ENCODE results near the gene PIGV. TPM values are rescaled to one million over a fixed set of nuclear protein-coding genes. Genes with fewer than 3 reads are reported as not detected.

PIGV gene
- total RNA-seq (ENCODE audit: insufficient read depth, low replicate concordance): 11.1 TPM

DNA sequence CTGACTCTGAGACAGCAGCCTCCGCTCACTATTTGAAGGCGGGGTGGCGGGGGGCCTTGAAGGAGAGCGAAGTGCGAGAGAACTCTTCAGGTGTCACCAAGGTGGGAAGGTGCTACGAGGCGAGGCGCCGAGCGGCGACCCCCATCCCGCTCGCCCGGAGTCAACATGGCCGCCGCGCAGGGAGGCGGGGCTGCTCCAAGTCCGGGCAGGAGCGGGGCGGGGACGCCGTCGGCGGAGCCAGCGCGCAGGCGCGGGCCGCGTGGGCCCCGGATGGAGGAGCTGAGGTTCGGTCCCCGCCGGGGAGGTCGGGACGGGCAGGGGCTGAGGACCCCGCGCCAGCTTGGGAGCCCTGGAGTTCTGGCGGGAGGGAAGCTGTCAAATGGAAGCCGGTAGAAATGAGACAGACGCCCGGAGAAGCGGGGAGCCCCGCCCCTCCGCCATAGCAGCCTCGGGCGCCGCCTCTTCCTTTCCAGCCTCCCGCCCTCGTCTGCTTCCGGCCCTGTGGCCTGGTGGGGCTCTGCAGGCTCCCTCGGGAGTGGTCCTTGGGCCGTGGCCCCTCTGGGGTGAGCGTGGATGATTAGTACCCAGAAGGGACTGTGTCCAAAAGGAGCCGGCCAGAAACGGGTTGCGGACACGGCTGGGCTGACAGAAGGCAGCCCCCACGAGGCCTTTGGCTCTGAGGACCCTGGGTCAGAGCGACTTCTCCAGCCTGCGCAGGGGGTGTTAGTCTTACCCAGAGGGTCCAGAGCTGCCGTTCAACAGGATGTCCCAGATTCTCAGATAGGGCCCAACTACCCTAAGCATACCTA is at the start of gene PIGV:
Gene PIGV, plus strand, starts transcription at position 245 of the 809 bp plus-strand sequence. CDS start 2,866 bp downstream, outside the sequence.
- peak; percentile 95 for DNase-seq (ENCODE audit: low spot score)

DNA sequence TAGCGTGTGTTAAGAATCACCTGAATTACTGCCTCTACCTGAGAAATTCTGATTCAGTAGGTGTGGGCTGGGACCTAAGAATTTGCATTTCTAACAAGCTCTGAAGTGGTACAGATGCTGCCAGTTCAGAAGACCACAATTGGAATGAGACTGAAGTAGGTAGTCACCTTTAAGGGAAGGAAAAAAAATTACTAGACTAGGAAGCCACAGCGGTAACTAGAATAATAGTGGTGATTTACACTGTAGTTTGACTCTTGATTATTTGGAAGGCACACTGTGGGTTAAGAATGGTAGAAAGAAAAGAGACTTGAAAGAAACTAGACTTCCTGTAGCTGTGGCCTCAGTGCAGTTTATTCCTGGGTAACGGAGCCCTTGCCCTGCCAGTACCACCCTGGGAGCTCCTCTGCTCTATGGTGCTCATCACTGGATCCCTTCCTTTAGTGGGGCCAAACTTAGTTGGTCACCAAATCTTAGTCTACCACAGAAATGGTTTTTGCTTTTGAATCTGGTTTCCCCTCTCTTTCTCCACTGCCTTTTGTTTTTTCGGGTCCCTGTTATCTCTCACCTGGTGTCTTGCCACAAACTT is 48.3 kb upstream of the PIGV start:
- DNase-seq (ENCODE audit: low spot score): no peak

DNA sequence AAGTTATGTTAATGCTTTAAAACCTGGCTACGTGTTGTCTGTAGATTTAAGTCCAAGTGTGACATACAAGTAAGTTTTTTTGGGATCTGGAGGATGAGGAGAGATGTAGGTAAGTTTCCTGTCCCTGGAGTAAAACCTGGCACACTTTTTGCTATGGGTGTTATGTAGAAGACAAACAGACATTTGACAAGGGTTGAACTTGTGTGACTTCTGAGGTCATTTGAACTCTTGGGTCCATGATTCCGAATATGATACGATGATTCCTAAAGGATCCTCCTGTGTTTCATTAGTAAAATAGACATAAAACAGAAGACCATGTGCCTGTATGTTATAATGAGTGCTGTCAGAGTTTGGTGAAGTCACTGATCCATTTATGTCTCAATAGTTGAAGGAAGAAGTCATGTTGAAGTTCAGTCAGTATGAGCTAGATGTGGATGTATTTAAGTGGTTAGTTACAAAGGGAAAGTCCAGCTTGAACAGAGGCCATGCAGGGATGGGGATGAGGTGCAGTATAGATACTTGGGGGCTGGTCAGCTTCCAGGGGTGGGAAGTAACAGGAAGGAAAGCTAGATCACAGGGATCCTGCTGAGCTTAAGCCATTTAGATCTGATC is 47.6 kb upstream of the PIGV start:
- no peak for DNase-seq (ENCODE audit: low spot score)

DNA sequence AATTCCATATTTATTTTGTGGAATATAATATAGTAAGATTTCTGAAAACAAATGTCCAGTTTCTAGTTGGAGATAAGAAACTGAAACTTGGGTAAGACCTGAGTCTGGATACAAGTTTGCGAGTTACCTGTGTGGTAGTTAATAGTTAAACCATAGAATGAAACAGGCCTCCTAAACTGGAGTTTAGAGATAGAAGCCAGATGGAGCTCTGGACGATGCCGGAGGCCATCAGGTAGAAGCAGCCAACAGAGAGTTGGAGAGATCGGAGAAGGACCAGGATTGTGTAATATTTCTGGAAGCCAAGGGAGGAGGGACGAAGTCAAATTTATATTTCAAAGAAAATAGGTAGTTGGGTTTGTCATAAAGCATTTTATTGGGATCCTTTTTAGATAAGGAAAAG is 46.8 kb upstream of the PIGV start:
- DNase-seq (ENCODE audit: low spot score): no peak

DNA sequence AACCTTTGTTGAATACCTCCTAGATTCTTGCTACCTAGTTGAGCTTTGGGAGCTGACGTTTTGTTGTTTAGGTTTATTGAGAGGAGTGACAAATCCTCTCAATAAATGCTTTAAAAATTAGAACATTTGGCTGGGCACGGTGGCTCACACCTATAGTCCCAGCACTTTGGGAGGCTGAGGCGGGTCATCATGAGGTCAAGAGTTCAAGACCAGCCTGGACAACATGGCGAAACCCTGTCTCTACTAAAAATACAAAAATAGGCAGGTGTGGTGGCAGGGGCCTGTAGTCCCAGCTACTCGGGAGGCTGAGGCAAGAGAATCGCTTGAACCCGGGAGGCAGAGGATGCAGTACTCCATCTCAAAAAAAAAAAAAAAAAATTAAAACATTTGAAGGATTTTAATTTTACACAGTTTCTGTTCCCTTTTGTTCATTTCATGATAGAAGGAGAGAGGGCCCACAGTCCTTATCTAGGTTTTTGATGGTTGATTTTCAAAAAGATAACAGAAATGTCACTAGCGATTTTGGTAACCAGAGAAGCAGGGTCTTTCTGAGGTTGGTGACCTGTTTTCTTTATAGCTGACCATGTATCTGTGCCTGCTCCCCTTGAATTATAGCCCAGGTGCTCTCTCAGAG is 44.2 kb upstream of the PIGV start:
- DNase-seq (ENCODE audit: low spot score): no peak

DNA sequence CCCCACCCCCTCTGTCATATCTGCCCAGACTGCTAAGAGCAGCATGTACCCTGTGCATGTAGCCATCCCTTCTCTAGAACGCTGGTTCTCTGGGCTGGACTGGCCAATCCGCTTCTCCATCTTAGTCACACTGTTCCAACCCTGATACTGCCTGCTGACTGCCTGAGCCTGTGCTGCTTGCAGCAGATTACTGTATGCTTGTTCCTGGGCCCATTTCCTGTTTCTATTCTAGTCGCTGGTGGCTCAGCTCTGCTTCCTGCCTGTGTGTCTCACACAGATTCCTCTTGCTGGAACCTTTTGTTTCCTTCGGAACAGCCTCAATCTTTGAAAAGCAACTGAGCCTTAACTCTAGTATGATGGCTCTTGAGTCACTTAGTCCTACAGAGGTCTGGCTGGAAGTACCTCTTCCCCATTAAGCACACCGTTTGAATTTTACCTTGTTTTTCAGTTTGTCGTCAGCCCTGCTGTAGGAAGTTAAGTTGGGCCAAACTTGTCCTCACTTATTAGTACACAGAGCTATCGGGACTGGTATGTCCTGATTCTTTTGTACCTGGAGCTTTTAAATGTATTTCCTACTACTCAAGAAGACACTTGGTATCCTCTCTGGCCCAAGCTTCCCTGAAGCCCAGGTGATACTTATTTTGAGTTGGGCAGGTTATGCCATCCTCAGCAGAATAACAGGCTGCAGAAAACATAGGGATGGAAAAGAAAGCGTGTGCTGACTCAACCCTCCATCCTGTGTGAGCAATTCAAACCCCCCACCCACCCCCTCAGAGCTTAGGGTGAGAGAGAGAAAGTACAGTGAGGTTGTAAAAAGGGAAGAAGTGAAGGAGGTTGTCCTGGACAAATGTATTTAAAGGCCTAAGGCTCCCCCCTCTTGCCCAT is 43.4 kb upstream of the PIGV start:
- DNase-seq (ENCODE audit: low spot score): peak; percentile 71

DNA sequence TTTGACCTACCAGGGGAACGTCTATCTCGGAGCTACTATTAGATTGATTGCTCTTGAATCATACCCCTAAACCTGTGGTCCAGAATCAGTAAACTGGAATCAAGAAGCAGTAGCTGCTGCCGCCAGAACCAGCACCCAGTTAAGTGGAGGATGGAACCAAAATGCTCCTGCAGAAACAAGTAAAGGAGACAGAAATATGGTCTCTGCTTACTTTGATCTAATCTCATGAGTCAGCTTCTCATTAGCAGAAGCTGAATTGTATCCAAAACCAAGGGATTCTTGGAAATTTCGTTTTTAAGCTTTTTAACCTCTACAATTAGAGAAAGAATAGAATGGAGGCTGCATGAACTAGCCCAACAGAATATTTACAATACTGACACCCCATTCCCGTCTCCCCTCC is 42.6 kb upstream of the PIGV start:
- no peak for DNase-seq (ENCODE audit: low spot score)

DNA sequence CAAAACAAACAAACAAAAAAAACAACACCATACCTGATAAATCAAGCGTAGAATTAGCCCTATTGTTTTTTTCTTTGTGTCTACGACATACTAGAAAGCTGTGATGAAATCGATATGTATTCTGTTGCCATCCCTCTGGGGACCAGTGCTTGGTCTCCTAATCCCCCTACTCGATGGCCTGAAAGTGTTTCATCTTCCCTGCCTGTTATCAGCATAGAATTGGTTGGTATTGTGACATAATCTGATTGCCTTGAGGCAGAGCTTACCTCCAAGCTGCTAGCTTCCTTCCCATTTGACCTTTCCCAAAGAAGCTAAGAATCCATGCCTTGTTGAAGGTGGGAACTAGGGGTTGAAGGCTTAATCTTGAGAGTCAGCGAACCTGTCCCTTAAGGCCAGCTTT is 40.7 kb upstream of the PIGV start:
- no peak for DNase-seq (ENCODE audit: low spot score)

DNA sequence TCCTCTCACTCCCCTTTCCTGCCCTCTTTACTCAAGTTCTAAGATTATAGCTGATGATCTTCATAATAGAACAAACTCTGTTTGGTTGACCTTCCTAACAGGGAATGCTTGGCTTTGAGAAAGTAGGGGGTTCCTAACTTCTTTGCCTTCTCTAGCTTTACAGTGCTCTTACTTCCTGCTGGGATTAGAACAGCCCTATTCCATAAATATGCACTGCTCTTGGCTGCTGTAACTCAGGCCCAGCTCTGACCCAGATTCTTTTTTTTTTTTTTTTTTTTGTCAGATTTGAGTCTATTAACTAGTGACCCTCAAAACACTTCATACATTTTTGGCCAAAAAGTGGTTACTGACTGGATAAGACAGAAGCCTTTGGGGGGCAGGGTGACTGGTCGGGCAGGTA is 39.4 kb upstream of the PIGV start:
- DNase-seq (ENCODE audit: low spot score): no peak

DNA sequence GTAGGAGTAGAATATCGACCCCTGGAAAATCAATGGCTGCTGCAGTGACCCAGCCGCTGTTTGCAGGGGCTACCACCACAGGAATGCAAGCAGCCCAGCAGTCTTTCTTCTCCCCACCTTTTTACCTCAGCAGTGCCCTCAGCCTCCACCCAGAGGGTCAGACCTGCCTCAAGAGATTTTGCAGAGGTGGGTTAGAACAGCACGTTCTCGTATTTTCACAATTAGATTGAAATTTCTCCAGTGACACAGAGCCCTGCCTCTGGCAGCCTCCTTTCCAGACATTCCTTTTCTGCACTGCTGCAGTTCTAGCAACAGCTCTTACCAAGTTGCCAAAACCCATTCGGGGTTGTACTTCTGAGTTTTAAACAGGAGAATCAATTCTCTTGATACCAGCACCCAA is 38.3 kb upstream of the PIGV start:
- no peak for DNase-seq (ENCODE audit: low spot score)

DNA sequence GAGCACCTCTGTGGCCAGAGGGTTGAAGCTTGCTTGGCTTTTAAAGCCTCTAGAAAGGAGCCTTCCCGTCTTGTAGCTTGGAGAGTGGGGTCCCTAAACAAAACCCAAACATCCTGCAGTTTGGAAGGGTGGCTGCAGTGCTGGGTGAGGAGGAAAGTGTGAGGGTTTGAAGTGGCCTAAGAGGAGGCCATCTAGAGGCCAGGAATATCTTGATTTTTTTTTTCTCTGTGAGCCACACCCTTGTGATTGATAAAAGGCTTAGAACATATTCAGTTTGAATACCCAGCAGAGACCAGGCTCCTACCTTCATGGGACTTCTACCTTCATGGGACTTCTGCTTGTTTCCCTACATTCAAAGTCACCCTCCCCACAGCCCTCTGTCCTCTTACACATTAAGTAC is 37.3 kb upstream of the PIGV start:
- no peak for DNase-seq (ENCODE audit: low spot score)

DNA sequence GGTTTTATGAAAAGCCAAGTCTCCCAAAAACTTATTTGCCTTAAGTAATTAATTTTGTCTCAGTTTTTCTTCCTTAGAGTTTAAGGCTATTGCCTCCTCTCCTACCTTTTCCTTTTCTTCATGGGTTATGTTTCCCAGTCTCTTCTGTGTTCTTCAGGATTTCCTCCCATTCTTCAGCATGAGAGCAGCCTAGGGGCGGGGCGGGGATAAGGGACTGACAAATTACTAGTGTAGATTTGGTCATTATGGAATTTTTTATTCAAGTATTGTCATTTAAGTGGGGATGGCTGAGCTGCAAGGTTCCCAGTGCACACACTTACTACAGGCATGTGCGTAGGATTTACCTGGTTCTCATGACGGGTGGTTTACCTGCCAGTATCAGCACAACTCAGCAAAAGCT is 35.2 kb upstream of the PIGV start:
- DNase-seq (ENCODE audit: low spot score): no peak

DNA sequence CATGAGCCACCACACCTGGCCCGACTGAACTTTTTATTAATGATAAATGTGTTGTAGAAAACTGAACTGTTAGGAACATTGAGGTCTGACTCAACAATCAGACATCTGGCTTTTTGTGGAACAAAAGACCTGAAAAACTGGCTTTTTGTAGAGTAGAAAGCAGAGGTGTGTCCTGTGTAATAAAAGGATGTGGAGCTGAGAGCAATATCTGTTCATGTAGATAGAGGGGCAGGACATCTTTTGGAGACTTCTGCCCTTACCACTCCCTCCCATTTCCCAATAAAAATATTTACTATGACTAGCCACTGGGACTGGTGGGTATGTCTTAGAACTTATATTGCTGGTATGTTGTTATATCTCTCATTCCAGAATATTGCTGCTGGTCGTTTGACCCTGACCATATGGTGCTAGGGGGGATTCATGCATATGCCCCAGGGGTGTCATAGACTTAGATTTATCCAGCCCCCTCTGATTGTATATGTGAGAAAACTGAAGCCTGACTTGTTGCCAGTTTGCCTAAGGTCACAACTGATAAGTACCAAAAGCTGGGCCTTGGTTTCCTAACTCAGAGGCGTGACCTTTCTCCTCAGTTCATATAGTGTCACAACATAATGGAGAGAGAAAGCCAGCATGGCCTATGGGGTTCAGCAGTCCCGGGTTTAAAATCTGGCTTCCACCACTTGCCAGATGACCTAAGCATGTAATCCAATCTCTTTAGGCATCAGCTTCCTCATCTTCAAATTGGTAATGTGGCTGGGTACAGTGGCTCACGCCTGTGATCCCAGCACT is 33.5 kb upstream of the PIGV start:
- DNase-seq (ENCODE audit: low spot score): peak; percentile 49

DNA sequence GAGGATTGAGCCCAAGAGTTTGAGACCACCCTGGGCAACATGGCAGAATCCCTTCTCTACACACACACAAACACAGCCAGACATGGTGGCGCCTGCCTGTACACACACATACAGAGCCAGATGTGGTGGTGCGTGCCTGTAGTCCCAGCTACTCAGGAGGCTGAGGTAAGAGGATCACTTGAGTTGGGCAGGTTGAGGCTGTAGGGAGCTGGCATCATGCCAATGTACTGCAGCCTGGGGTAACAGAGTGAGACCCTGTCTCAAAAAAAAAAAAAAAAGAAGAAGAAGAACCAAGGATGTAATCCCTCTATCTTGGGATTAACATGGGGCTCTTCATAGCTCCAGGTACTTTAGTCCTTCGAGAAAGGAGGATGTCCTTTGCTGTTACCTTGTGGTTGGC is 29.4 kb upstream of the PIGV start:
- DNase-seq (ENCODE audit: low spot score): no peak

DNA sequence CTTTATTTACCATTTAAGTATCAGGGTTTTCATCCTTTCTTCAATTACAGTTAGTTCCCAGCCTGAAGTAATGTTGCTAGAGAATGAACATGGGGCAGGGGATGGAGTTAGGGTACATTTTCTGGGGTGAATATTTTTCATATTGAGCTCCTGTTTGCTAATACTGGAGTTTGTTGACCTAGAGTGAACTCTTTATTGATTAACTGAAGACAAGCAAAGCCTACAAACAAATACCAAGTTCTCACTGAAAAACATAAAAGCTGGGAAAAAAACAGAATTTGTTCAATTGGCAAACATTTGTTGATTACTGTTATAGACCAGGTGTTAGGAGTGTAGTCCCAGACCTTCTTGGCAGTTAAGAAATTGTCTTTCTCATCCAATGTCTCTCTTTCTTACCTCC is 28.2 kb upstream of the PIGV start:
- no peak for DNase-seq (ENCODE audit: low spot score)

DNA sequence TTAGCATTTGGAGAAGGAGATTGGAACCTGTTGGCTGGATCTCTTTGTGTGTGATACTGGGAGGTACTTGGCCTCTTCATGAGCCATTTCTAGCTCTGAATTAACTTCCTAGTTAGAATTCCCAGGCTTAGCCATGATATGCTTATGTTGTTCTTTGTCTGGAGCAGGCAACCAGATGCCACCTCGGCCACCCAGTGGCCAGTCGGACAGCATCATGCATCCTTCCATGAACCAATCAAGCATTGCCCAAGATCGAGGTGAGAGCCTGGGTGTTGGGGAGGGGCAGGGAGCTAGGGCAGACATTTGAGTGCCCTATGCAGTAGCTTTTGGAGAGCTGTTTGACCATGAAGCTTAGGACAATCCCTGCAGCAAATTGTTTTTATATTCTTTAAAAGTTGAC is 26.5 kb upstream of the PIGV start:
- no peak for DNase-seq (ENCODE audit: low spot score)

DNA sequence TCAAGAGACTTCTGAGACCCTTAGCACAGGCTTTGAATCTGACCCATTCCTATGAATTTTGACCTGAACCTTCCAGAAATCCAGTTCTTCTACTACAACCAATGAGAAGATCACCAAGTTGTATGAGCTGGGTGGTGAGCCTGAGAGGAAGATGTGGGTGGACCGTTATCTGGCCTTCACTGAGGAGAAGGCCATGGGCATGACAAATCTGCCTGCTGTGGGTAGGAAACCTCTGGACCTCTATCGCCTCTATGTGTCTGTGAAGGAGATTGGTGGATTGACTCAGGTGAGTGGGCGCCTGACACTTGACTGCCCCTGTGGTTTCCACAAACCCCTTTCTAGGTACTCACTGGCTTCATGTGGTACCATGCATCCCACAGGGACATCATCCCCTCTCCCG is 20.0 kb upstream of the PIGV start:
- no peak for DNase-seq (ENCODE audit: low spot score)

DNA sequence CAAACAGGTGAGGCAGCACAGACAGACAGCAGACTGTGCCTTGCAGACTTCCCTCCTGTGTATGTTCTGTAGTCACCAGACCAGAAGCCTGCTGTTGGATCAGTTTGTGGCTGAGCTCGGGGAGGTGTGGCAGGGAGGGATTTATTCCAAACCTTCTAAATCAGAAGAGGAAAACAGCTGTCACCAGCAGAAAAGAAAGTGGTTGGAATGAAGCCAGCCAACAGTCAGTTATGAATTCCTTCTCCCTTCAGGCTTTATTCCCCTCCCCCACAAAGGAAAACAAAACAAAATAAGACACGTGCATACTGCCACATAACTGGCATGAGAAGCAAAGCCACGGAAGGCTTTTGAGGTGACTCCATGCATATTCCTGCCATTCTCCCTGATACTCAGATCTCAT is 19.0 kb upstream of the PIGV start:
- DNase-seq (ENCODE audit: low spot score): peak; percentile 70

DNA sequence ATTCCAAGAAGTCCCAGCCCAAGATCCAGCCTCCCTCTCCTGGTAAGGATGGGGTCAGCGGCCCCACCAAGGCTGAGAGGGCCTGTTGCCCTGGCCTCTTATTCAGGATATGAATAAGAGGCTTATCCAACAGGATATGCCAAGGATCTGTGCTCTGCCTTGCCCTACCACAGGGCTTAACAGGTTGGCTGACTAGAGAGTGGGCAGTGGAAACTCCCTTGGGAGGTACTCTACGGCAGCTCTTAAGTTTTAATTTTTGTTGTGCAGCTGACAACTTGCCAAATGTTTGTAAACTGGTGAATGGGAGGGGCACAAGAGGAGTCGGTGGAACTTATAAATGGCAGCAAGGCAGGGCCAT is 16.5 kb upstream of the PIGV start:
- DNase-seq (ENCODE audit: low spot score): no peak

DNA sequence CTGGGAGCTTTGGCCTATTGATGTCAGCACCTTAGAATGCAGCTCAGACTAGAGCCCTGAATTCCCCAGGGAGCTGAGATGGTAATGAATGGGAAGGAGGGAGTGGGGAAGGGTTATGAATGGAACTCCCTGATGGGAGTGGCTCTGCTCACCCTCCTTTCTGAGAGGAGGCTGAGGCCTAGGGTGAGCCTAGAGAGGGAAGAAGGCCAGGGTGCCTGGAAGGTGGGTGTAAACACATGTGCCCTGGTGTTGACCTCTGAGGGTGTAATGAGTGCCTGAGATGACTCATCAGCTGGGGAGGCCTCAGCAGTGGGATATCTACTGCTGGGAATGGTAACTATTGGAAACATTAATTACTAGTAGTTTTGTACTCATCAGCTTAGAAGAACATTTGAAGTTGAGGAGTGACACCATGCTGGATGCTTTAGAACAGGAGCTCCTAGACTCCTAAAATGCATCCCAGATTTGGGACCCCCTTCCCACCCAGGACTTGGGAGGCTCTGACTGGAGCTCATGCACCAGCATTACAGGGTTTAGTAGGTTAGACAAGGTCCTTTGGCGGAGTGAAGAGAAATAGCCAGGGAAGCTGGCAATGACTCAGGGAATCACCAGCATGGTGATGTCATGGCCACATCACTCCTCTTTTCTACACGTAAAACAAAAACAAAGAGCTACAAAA is 16.0 kb upstream of the PIGV start:
- DNase-seq (ENCODE audit: low spot score): peak; percentile 73
